Stomach smooth muscle (tissue), 2 donors: ENCODE data around the gene SGCD.

ENCODE experiments used
- H3K27ac ChIP-seq: one replicate; pipeline ENCODE4 v1.7.0; 2013; ENCODE audit warnings: mild to moderate bottlenecking, low read length, inconsistent platforms
- H3K27me3 ChIP-seq, 2 donors: one replicate each; pipeline ENCODE4 v1.7.0; 2013; ENCODE audit warnings: low read length in 2 of 2; ENCODE audit not compliant: insufficient read depth in 2 of 2, control insufficient read depth in 1 of 2
- H3K36me3 ChIP-seq, 2 donors: one replicate each; pipeline ENCODE4 v1.7.0; 2013; ENCODE audit warnings: low read length in 2 of 2; ENCODE audit not compliant: control insufficient read depth in 2 of 2, insufficient read depth in 2 of 2
- H3K4me1 ChIP-seq: one replicate; pipeline ENCODE4 v1.7.0; 2013; ENCODE audit warnings: low read length; ENCODE audit not compliant: control insufficient read depth, insufficient read depth
- H3K4me3 ChIP-seq, 2 donors: one replicate each; pipeline ENCODE4 v1.7.0; 2013; ENCODE audit warnings: low read length in 2 of 2
- H3K9ac ChIP-seq, 2 donors: one replicate each; pipeline ENCODE4 v1.7.0; 2013; ENCODE audit warnings: low read length in 2 of 2, mild to moderate bottlenecking in 1 of 2
- H3K9me3 ChIP-seq, 2 donors: one replicate each; pipeline ENCODE4 v1.7.0; 2013; ENCODE audit warnings: low read length in 2 of 2; ENCODE audit not compliant: control insufficient read depth in 2 of 2
- donor health status: healthy.
- donor health status: Pancreatic carcinoma.

SGCD gene

DNA sequence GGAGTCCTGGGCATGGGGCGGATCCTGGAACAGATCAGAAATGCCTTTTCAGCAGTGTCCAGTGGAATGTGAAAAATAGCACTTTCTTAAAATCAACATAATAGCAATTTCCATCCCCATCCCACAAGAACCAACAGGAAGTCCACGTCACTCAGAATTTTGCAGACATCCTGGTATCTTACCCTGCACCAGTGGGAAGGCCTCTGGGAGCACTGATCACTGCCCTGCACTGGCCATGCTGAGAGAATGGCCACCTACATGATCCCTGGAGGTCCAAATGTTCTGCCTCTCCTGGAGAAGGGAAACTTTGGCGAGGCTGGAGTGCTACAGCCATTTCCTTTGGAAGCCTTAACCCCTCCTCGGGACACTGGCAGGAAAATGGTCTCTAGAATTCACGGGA, 173.8 kb downstream of the SGCD start:
- H3K36me3 ChIP-seq: no peaks in the 10 kb centered on the region
- H3K27me3 ChIP-seq: no peaks in the 10 kb centered on the region
- no peak overlapping the region for H3K4me3 ChIP-seq
- H3K27ac ChIP-seq: no peak overlapping the region
- H3K9me3 ChIP-seq: no peaks in the 10 kb centered on the region
- no peak overlapping the region for H3K9ac ChIP-seq
- H3K4me1 ChIP-seq: peaks cover 7% of the 10 kb centered on the region

DNA sequence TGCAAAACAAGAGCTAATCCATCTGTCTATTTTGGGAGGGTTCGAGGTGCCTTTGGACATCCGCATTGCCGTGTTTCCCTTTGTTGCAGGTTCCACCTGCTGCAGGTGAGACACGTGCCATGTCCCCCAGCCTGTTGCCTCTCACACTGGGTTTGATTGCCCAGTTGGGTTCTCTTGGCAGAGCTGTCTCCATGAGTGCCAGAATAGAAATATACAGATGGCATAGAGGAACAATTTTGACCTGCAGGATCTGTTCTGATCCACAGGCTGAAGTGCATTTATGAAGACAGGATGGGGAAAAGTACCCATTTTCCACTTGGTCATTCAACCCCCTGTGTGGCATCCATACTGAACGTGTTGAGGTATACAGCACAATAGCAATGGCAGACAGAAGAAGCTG, 178.1 kb downstream of the SGCD start:
- no peak overlapping the region for H3K9ac ChIP-seq
- H3K9me3 ChIP-seq: no peaks in the 10 kb centered on the region
- H3K27me3 ChIP-seq: no peaks in the 10 kb centered on the region
- H3K36me3 ChIP-seq: peaks cover 0 to 2% of the 10 kb centered on the region in 2 donors
- H3K4me3 ChIP-seq: no peak overlapping the region
- no peak overlapping the region for H3K27ac ChIP-seq
- no peaks in the 10 kb centered on the region for H3K4me1 ChIP-seq

DNA sequence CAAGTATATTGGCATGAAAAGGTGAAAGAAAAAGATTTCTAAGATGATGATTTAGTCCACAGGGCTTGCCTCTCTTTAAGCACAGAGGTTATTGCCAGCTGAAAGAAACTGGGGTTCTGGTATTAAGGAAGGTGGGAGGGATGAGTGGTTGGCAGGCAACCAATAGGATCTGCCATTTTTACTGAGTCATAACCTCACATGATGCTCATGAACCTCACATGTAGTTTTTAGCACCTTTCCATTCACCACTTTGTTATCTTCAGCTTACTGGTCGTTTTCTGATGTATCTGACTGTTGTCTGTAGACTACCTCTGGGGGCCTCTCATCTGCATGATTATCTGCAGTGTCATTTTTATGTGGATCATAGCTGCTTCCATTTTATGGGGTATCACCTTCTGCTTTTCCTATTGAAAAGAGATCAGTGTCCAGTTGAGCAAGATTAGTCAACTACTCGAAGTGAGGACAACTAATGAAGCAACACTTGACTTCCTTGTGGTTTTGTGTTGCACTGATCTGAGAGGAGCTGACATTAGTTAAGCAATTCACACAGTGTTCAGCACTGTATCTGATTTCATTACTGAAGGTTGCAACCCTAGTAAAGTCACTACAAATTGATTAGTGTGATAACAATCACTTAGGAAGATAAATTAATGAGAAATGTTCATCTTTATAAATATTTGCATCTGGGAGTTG, 186.3 kb downstream of the SGCD start:
- peaks cover 0 to 11% of the 10 kb centered on the region in 2 donors for H3K36me3 ChIP-seq
- no peaks in the 10 kb centered on the region for H3K4me1 ChIP-seq
- H3K4me3 ChIP-seq: no peak overlapping the region
- H3K27me3 ChIP-seq: no peaks in the 10 kb centered on the region
- H3K9me3 ChIP-seq: no peaks in the 10 kb centered on the region
- no peak overlapping the region for H3K27ac ChIP-seq
- no peak overlapping the region for H3K9ac ChIP-seq

DNA sequence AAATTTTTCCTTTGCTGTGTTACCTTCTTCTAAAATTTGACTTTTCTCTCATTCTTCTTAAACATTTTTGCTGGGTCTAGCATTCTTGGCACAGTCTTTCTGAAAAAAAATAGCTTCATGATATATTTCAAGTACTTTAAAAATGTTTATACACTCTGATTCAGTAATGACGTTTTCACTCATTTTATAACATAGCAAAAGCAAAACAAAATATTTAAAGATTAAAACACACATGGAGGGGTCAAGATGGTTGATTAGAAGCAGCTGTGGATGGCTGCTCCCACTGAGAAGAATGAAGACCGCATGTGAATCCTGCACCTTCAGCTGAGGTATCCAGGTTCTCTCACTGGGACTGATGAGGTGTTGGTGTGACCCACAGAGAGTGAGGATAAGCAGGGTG, 188.2 kb downstream of the SGCD start:
- Histone ChIP-seq H3K36me3 (peaks cover 0 to 10% of the 10 kb centered on the region in 2 donors), H3K9me3 (no peaks in the 10 kb centered on the region), H3K4me3 (no peak overlapping the region), H3K27me3 (no peaks in the 10 kb centered on the region), H3K27ac (no peak overlapping the region), H3K9ac (no peak overlapping the region), H3K4me1 (no peaks in the 10 kb centered on the region)

DNA sequence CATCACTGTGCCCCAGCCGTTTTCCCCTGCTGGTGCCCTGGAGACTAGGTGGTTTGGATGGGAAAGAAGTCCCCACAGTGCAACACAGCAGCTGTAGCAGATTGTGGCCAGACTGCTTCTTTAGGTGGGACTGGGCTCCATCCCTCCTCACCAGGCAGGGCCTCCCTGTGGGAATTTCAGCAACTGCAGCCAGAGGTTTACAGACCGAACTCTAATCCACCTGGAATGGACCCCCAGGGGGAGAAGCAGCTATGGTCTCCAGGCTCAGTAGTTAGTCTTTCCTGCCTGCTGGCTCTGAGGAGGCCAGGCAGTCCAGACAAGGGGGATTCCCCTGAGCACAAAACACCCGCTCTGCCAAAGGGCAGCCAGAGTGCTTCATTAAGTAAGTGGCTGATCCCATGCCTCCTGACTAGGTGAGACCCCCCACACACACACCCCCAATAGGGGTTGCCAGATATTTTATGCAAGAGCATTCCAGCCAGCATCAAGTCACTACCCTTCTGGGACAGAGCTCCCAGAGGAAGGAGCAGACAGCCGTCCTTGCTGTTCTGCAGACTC, 188.9 kb downstream of the SGCD start:
- peaks cover 0 to 10% of the 10 kb centered on the region in 2 donors for H3K36me3 ChIP-seq
- H3K27ac ChIP-seq: no peak overlapping the region
- no peaks in the 10 kb centered on the region for H3K27me3 ChIP-seq
- H3K4me1 ChIP-seq: no peaks in the 10 kb centered on the region
- no peak overlapping the region for H3K9ac ChIP-seq
- no peaks in the 10 kb centered on the region for H3K9me3 ChIP-seq
- H3K4me3 ChIP-seq: no peak overlapping the region

DNA sequence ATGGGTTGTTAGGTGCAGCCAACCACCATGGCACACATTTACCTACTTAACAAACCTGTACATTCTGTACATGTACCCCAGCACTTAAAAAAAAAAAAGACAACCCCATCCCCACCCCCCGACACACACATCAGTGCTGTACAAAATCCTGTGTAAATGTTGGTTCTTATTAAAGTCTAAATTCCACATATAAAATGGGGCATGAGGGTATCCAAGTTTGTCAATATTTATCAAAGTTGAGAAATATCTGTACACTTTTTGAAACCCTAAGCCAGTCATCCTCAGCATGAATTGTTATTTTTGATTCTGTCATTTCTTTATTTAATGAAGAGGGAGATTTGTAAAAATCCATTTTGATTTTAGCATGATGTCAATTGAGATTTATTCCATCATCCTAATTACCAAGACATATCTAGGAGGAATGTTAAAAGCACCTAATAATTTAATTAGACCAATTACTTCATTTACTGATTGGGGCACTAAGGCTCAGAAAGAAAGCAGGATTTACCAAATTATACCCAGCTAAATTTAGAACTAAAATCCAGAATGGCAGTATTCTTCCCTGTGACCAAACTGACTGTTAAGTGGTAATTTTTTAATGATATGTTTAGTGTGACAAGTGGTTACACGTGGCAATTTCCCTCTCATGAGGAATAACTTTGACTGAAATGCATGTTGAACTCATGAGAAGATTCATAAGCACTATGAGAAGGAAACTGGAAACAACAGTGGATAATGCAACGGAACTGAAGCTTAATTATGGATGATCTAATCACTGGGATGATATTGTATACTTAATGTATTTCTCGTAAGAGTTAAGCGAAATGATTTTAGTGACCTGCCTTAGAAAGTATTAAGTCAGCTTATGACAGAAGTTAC, 195.9 kb downstream of the SGCD start:
- H3K27ac ChIP-seq: no peak overlapping the region
- H3K4me1 ChIP-seq: no peaks in the 10 kb centered on the region
- no peaks in the 10 kb centered on the region for H3K36me3 ChIP-seq
- H3K27me3 ChIP-seq: no peaks in the 10 kb centered on the region
- no peak overlapping the region for H3K4me3 ChIP-seq
- no peaks in the 10 kb centered on the region for H3K9me3 ChIP-seq
- no peak overlapping the region for H3K9ac ChIP-seq

DNA sequence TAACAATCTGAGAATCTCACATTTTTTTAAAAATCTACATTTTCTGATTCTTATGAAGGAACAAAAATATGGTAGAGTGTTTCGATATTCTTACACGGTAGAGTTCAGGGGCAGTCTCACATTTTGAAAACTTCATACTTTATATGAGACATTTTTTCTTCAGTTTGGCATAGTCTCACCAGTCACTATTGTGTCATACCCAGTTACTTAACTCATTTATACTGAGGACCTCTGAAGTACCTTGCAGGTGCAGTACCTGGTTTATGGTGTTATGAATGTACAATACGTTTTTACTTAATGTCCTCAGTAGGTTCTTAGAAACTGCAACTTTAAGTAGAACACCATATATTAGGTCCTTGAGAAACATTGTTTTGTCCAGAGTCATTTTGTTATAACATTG, 196.6 kb downstream of the SGCD start:
- no peaks in the 10 kb centered on the region for H3K36me3 ChIP-seq
- H3K4me3 ChIP-seq: no peak overlapping the region
- H3K9me3 ChIP-seq: no peaks in the 10 kb centered on the region
- no peak overlapping the region for H3K9ac ChIP-seq
- H3K27ac ChIP-seq: no peak overlapping the region
- no peaks in the 10 kb centered on the region for H3K27me3 ChIP-seq
- no peaks in the 10 kb centered on the region for H3K4me1 ChIP-seq

DNA sequence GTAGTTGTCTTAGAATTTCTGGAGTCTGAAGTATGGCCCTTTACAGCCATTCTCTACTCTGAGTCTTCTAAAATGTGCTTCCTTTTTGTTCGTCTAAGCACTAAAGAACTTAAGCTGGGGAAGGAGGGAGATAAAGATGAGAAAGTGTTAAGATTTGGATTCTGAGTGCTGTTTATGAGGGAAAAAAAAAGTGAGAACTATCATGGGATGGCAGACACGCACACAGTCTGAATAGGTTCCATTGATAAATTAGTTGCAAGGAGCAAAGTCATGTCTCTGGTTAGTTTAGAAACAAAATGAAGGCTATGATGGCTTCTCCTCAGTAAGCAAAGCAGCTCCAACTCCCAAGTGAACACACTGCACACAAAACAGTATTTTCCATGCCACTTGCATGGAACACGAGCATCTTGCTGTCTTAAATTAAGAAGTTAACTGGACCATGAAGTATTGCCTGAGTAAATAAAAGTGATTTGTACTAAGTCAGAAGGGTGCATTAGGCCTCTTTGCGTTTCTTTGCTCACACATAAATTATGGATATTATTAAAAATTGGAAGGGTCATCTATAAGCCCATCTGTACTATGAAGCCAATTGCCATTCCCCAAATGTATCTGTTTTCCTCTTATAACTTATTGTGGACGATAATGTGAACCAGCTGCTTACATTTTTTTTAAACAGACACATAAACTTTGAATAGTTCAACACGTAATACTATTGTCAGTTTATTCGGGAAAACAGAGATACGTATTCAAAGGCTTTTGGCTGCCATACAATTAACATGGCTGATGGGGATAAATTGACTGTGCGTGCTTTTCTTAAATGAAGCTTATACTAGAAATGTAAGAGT, 199.3 kb downstream of the SGCD start:
- no peaks in the 10 kb centered on the region for H3K36me3 ChIP-seq
- H3K27me3 ChIP-seq: no peaks in the 10 kb centered on the region
- no peaks in the 10 kb centered on the region for H3K4me1 ChIP-seq
- no peak overlapping the region for H3K27ac ChIP-seq
- H3K4me3 ChIP-seq: no peak overlapping the region
- H3K9me3 ChIP-seq: no peaks in the 10 kb centered on the region
- H3K9ac ChIP-seq: no peak overlapping the region

DNA sequence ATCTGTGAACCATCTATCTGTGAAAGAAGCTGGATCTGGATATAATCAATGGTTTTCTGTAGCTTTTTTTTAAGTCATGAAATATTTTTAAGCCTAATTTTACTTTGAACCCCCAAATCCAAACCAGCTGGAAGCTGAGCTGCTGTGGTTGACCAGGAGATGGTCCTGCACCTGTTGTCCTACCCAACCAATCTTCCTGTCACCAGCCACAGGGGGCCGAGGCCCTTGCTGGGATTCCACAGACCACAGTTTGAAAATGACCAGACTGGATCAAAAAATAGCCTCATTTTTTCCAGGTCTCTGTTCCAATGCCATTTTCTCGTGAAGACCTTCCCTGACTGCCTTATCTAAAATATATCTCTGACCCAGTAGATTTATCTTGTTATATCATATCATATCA, 200.6 kb downstream of the SGCD start:
- H3K9me3 ChIP-seq: no peaks in the 10 kb centered on the region
- H3K36me3 ChIP-seq: no peaks in the 10 kb centered on the region
- H3K27ac ChIP-seq: no peak overlapping the region
- H3K27me3 ChIP-seq: no peaks in the 10 kb centered on the region
- no peak overlapping the region for H3K9ac ChIP-seq
- H3K4me1 ChIP-seq: no peaks in the 10 kb centered on the region
- no peak overlapping the region for H3K4me3 ChIP-seq

DNA sequence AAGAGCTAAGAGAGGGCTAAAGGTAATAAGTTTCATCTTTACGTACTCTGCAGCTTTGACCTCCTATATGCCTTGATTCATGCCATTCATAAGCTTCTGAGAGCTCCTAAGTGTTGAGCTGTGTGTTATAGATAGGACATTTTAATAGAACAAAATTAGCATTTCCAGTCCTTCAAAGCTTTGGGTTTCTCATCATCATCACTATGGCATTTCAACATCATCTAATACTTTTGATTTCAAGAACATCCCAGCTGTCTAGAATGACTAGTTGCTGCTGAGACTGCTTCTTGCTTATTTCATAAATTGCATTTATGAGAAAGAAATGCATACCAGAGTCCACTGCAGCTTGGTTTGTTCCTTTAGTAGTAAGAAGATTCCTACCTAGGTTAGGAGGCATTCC, 201.7 kb downstream of the SGCD start:
- Histone ChIP-seq H3K9me3 (no peaks in the 10 kb centered on the region), H3K9ac (no peak overlapping the region), H3K27me3 (no peaks in the 10 kb centered on the region), H3K4me1 (no peaks in the 10 kb centered on the region), H3K4me3 (no peak overlapping the region), H3K27ac (no peak overlapping the region), H3K36me3 (no peaks in the 10 kb centered on the region)
